Mesendoderm (in vitro differentiated cells): ENCODE data around the gene B3GALNT2.

ENCODE experiments used
- DNase-seq: peaks from one replicate; pipeline ENCODE4 v3.0.0; 2013
- H2AK5ac ChIP-seq: 2 replicates; pipeline ENCODE4 v1.6.1; 2013; ENCODE audit warnings: low read length, inconsistent platforms
- H2BK120ac ChIP-seq: 2 replicates; pipeline ENCODE4 v1.6.1; 2013; ENCODE audit warnings: low read depth, mild to moderate bottlenecking, low read length, moderate library complexity, mixed read lengths
- H2BK15ac ChIP-seq: replicated peaks from 2 replicates; pipeline ENCODE4 v1.6.1; 2013; ENCODE audit warnings: low read depth, mild to moderate bottlenecking, moderate library complexity
- H2BK5ac ChIP-seq: 2 replicates; pipeline ENCODE4 v1.6.1; 2013; ENCODE audit warnings: low read length, inconsistent platforms
- H3K18ac ChIP-seq: 2 replicates; pipeline ENCODE4 v1.6.1; 2013; ENCODE audit warnings: mild to moderate bottlenecking, low read length, mixed read lengths
- H3K23ac ChIP-seq: one replicate; pipeline ENCODE4 v1.6.1; 2013; ENCODE audit warnings: low read length
- H3K27ac ChIP-seq: 2 replicates; pipeline ENCODE4 v1.5.1; 2013; ENCODE audit warnings: low read depth, mild to moderate bottlenecking, inconsistent platforms, low read length, moderate library complexity
- H3K27me3 ChIP-seq: 2 replicates; pipeline ENCODE4 v1.6.1; 2013; ENCODE audit warnings: low read length, control low read depth, mild to moderate bottlenecking, inconsistent platforms; ENCODE audit not compliant: insufficient read depth, poor library complexity
- H3K36me3 ChIP-seq: 2 replicates; pipeline ENCODE4 v1.6.1; 2013; ENCODE audit warnings: low read length, inconsistent platforms; ENCODE audit not compliant: control insufficient read depth, insufficient read depth
- H3K4ac ChIP-seq: one replicate; pipeline ENCODE4 v1.6.1; 2013; ENCODE audit warnings: low read depth, mild to moderate bottlenecking, low read length, moderate library complexity
- H3K4me1 ChIP-seq: 2 replicates; pipeline ENCODE4 v1.6.1; 2013; ENCODE audit warnings: low read depth, low read length, inconsistent platforms; ENCODE audit not compliant: control insufficient read depth
- H3K4me2 ChIP-seq: 2 replicates; pipeline ENCODE4 v1.6.1; 2013; ENCODE audit warnings: low read length
- H3K4me3 ChIP-seq: 2 replicates; pipeline ENCODE4 v1.5.1; 2013; ENCODE audit warnings: mild to moderate bottlenecking, low read length
- H3K56ac ChIP-seq: one replicate; pipeline ENCODE4 v1.6.1; 2013; ENCODE audit warnings: low read length
- H3K79me1 ChIP-seq: 2 replicates; pipeline ENCODE4 v1.6.1; 2013; ENCODE audit warnings: low read length, inconsistent platforms
- H3K79me2 ChIP-seq: 2 replicates; pipeline ENCODE4 v1.6.1; 2013; ENCODE audit warnings: mild to moderate bottlenecking, low read length; ENCODE audit not compliant: control insufficient read depth, insufficient read depth
- H3K9ac ChIP-seq: 2 replicates; pipeline ENCODE4 v1.6.1; 2013; ENCODE audit warnings: low read length, inconsistent platforms
- H4K5ac ChIP-seq: one replicate; pipeline ENCODE4 v1.6.1; 2013; ENCODE audit warnings: low read length
- H4K8ac ChIP-seq: one replicate; pipeline ENCODE4 v1.6.1; 2013; ENCODE audit warnings: low read depth, mild to moderate bottlenecking, control low read depth, low read length, moderate library complexity
- WGBS: extraction: QIAGEN DNeasy Blood & Tissue Kit; methylation state at CpG from one replicate; pipeline ENCODE4 v1.1.7; 2013; ENCODE audit warnings: low lambda C conversion rate, missing lambda C conversion rate; ENCODE audit not compliant: insufficient coverage; ENCODE audit errors: extremely low coverage; 5-methylcytosine and 5-hydroxymethylcytosine counted together

The B3GALNT2 gene

DNA sequence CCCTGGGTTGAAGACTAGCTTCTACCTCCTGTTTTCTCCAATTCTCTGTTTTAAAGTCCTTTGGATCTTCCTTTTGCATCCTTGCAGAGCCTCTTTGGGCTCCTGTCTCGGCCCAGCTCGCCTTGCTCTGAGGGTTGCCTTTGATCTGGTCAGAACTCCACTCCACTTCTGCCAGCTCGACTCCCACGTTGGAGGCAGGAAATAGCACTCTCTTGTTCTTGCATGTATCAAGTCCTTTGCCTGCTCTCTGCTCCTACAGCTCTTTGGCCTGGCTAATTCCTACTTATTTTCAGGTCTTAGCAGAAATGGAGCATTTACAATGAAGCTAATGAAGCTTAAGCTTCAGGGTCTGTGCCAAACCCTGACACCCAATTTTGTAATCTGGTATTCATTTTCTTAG lies 21.1 kb upstream of the B3GALNT2 start:
- Histone ChIP-seq H2BK5ac (no peak overlapping the region), H3K27ac (no peak overlapping the region), H3K4me1 (no peaks in the 10 kb centered on the region), H3K4ac (no peak overlapping the region), H3K18ac (no peak overlapping the region), H4K8ac (no peak overlapping the region), H4K5ac (no peak overlapping the region), H3K79me1 (no peaks in the 10 kb centered on the region), H3K27me3 (no peaks in the 10 kb centered on the region), H3K4me3 (no peak overlapping the region), H3K23ac (no peak overlapping the region), H3K56ac (no peak overlapping the region), H3K9ac (no peak overlapping the region), H3K4me2 (no peak overlapping the region), H2BK15ac (no peak overlapping the region), H3K79me2 (no peaks in the 10 kb centered on the region), H2BK120ac (no peak overlapping the region), H2AK5ac (no peak overlapping the region), H3K36me3 (no peaks in the 10 kb centered on the region)
- no CpG with 5 or more reads among the region's 4 CpGs for WGBS
- DNase-seq, result no peak

- Histone ChIP-seq H3K27ac (no peak overlapping the region), H3K36me3 (no peaks in the 10 kb centered on the region), H3K79me1 (no peaks in the 10 kb centered on the region), H2BK15ac (no peak overlapping the region), H3K4me3 (no peak overlapping the region), H4K8ac (no peak overlapping the region), H3K9ac (no peak overlapping the region), H3K4me2 (no peak overlapping the region), H3K56ac (no peak overlapping the region), H3K79me2 (no peaks in the 10 kb centered on the region), H3K4me1 (no peaks in the 10 kb centered on the region), H2AK5ac (no peak overlapping the region), H3K27me3 (no peaks in the 10 kb centered on the region), H2BK120ac (no peak overlapping the region), H4K5ac (no peak overlapping the region), H3K23ac (no peak overlapping the region), H2BK5ac (no peak overlapping the region), H3K4ac (no peak overlapping the region), H3K18ac (no peak overlapping the region)
- peak; percentile 45 for DNase-seq
- no CpG with 5 or more reads among the region's 6 CpGs for WGBS
Measured at GRCh38 chr1:235516862-235517446, 12.7 kb upstream of the B3GALNT2 start.

- WGBS, result 100% methylated on average over 1 of the region's 5 CpGs
- no peaks in the 10 kb centered on the region for H3K79me1 ChIP-seq
Measured at GRCh38 chr1:235515844-235516512, 11.7 kb upstream of the B3GALNT2 start.

DNA sequence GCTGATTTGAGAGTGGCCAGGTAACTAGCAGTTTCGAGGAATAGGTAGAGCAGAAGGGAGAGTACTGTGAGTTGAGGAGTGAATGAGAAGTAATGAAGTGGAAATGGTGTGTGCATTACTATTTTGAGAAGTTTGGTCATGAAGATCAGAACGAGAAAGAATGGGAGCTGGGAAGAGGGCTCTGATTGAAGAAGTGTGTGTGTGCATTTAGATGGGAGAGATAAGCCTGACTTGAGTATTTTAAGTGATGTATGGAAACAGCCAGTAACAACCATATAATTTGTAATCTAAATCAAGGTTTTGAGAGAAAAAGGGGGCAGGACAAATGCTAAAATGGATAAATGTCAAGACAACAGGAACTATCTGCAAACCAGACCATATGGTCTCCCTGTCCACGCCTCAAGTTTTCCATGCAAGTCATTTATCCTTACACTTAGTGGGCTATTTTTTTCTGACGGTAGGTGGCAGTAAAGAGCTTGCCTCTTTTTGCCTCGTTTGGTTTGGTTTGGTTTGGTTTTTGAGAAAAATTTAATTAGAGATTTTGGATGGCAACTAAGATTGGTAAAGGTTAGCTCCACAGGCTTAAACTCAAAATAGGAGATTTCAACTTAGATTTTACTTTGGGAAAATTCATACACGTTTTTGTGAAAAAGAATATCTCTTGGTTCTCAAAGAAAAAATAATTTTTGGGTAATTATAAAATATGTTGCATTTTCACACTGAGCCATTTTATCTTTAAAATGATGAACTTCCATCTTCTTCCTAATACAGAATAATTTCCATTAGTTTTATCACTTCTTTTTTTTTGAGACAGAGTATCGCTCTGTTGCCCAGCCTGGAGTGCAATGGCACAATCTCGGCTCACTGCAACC lies 9.5 kb upstream of the B3GALNT2 start:
- no peaks in the 10 kb centered on the region for H3K79me2 ChIP-seq
- no peaks in the 10 kb centered on the region for H3K79me1 ChIP-seq
- H3K36me3 ChIP-seq, result no peaks in the 10 kb centered on the region
- H2AK5ac ChIP-seq, result no peak overlapping the region
- H4K5ac ChIP-seq, result no peak overlapping the region
- H2BK120ac ChIP-seq, result no peak overlapping the region
- no peak overlapping the region for H2BK5ac ChIP-seq
- H3K9ac ChIP-seq, result no peak overlapping the region
- peak; percentile 82 for DNase-seq
- H2BK15ac ChIP-seq, result no peak overlapping the region
- no peak overlapping the region for H3K56ac ChIP-seq
- no peak overlapping the region for H3K4ac ChIP-seq
- H3K23ac ChIP-seq, result no peak overlapping the region
- H3K4me1 ChIP-seq, result no peaks in the 10 kb centered on the region
- H3K4me3 ChIP-seq, result no peak overlapping the region
- H3K27ac ChIP-seq, result no peak overlapping the region
- H3K18ac ChIP-seq, result no peak overlapping the region
- no CpG with 5 or more reads among the region's 8 CpGs for WGBS
- no peak overlapping the region for H4K8ac ChIP-seq
- no peaks in the 10 kb centered on the region for H3K27me3 ChIP-seq
- H3K4me2 ChIP-seq, result no peak overlapping the region

More at GRCh38 chr1:235515844-235516512, 11.7 kb upstream of the B3GALNT2 start:
- Histone ChIP-seq H3K36me3 (no peaks in the 10 kb centered on the region), H2BK5ac (no peak overlapping the region), H3K4me2 (no peak overlapping the region), H3K23ac (no peak overlapping the region), H3K27ac (no peak overlapping the region), H4K8ac (no peak overlapping the region), H2BK15ac (no peak overlapping the region), H3K18ac (no peak overlapping the region), H4K5ac (no peak overlapping the region), H3K27me3 (no peaks in the 10 kb centered on the region), H2AK5ac (no peak overlapping the region), H3K4me1 (no peaks in the 10 kb centered on the region), H3K79me2 (no peaks in the 10 kb centered on the region), H3K4ac (no peak overlapping the region), H3K9ac (no peak overlapping the region), H3K56ac (no peak overlapping the region), H3K4me3 (no peak overlapping the region), H2BK120ac (no peak overlapping the region)
- DNase-seq, result no peak

- no peak overlapping the region for H2BK120ac ChIP-seq
- H3K56ac ChIP-seq, result no peak overlapping the region
- WGBS, result no CpG with 5 or more reads among the region's 13 CpGs
- H3K23ac ChIP-seq, result no peak overlapping the region
- no peak overlapping the region for H4K8ac ChIP-seq
- H3K27me3 ChIP-seq, result no peaks in the 10 kb centered on the region
- no peak overlapping the region for H3K18ac ChIP-seq
- H3K79me1 ChIP-seq, result no peaks in the 10 kb centered on the region
- no peak overlapping the region for H3K9ac ChIP-seq
- H3K4me1 ChIP-seq, result no peaks in the 10 kb centered on the region
- no peak overlapping the region for H2AK5ac ChIP-seq
- no peak overlapping the region for H3K4ac ChIP-seq
- peak; percentile 67 for DNase-seq
- no peaks in the 10 kb centered on the region for H3K79me2 ChIP-seq
- no peak overlapping the region for H2BK5ac ChIP-seq
- H3K27ac ChIP-seq, result no peak overlapping the region
- H3K4me2 ChIP-seq, result no peak overlapping the region
- no peaks in the 10 kb centered on the region for H3K36me3 ChIP-seq
- no peak overlapping the region for H4K5ac ChIP-seq
- no peak overlapping the region for H3K4me3 ChIP-seq
- H2BK15ac ChIP-seq, result no peak overlapping the region
Measured at GRCh38 chr1:235511470-235512240, 7.4 kb upstream of the B3GALNT2 start.
